Suprapubic skin (tissue), 4 donors: Measurements from ENCODE around the gene TSHZ1. TPM values are rescaled to one million over a fixed set of nuclear protein-coding genes. Genes with fewer than 3 reads are reported as not detected.
A peak's percentile ranks its signal among the peaks of the same experiment; 100 is the strongest.

ENCODE experiments used
- DNase-seq, 2 donors: peaks; one replicate each; pipeline ENCODE4 v3.0.0-alpha.2; 2019; ENCODE audit warnings: low spot score in 2 of 2
- H3K27ac ChIP-seq: fragments of 200-600 bp; sonication (generic); one replicate; pipeline ENCODE4 v1.5.1; 2019
- H3K27me3 ChIP-seq: fragments of 200-600 bp; sonication (generic); one replicate; pipeline ENCODE4 v1.5.1; 2019
- H3K36me3 ChIP-seq: fragments of 200-600 bp; sonication (generic); one replicate; pipeline ENCODE4 v1.5.1; 2019
- H3K4me1 ChIP-seq: fragments of 200-600 bp; sonication (generic); one replicate; pipeline ENCODE4 v1.5.1; 2019
- H3K4me3 ChIP-seq: fragments of 200-600 bp; sonication (generic); one replicate; pipeline ENCODE4 v1.5.1; 2019; ENCODE audit warnings: mild to moderate bottlenecking
- H3K9me3 ChIP-seq: fragments of 200-600 bp; sonication (generic); one replicate; pipeline ENCODE4 v1.5.1; 2019
- EP300 ChIP-seq: sonication (generic); formaldehyde crosslinking; IDR thresholded peaks from one replicate; pipeline ENCODE4 v1.6.1; 2017; ENCODE audit warnings: antibody characterized with exemption
- POLR2A ChIP-seq, 2 donors: fragments of 450-650 bp; IDR thresholded peaks; one replicate each; pipeline ENCODE4 v1.6.1; 2017; ENCODE audit warnings: antibody characterized with exemption in 2 of 2, mild to moderate bottlenecking in 2 of 2, moderate library complexity in 2 of 2
- POLR2AphosphoS5 ChIP-seq, 3 donors: sonication (generic); formaldehyde crosslinking; IDR thresholded peaks; one replicate each; pipeline ENCODE4 v1.6.1; 2017; ENCODE audit warnings: antibody characterized with exemption in 3 of 3
- WGBS: methylation state at CpG from one replicate; pipeline ENCODE4 v1.1.5; 2018; 5-methylcytosine and 5-hydroxymethylcytosine counted together
- total RNA-seq, 4 donors: library from RNA; depleted of rRNA; stranded (reverse); fragments of >200 nt; gene quantifications; one replicate each; pipeline ENCODE4 v1.1.0, GENCODE V29; 2016
- TF ChIP-seq, protein P1 (sequence below), 2 donors: fragments of 200-600 bp in 1 of 2; fragments of 450-650 bp in 1 of 2; sonication (generic) in 1 of 2; IDR thresholded peaks; one replicate each; pipeline ENCODE4 v1.5.1; 2016 to 2019; ENCODE audit warnings: antibody characterized with exemption in 2 of 2, mild to moderate bottlenecking in 1 of 2, moderate library complexity in 1 of 2

The TSHZ1 gene
- total RNA-seq, 4 donors from 2014 or later = 15.2 to 24.5 (median 20.3) TPM

DNA sequence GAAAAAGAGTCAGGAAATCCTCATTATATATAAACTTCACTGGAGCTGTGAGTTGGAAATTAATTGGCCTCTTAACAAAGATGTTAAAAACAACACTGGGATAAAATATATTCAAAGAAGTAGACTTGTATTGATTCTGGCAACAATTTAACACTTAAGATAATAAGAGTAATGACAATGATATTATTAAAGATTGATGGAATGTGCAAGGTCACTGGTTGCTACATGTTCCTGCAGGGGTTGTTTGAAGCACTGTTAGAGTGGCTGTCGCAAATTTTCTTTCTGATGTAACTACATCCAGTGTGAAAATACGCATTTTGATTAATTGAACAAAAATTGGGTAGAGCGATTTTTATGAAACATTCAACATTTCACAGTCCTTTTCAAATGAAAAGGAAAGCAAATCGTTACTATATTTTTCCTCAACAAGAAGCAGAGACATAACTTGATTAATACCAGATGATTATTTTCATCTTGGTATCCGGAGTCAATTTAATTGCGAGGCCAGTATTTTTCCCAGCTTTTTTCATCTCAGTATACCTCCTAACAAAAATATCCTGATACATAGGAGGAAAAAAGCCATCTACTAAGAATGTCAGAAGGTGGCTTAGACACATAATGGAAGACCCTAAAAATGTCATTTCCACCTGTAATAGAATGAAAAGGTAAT lies 7.8 kb upstream of the TSHZ1 start:
- WGBS = 76% methylated on average over 6 of the region's 6 CpGs
- no peaks in the 10 kb centered on the region for H3K27me3 ChIP-seq
- peak overlapping the region; percentile 68 for H3K27ac ChIP-seq
- TF ChIP-seq POLR2A (IDR thresholded peaks at IDR 0.05) = no peak
- peaks cover 6% of the 10 kb centered on the region for H3K36me3 ChIP-seq
- DNase-seq = no peak
- H3K4me1 ChIP-seq = peaks cover 88% of the 10 kb centered on the region
- no peak overlapping the region for H3K4me3 ChIP-seq
- H3K9me3 ChIP-seq = no peaks in the 10 kb centered on the region

- no peak for DNase-seq
These were observed 7.0 kb upstream of the TSHZ1 start for GRCh38 chr18:75203416-75204268.

GRCh38 chr18:75204269-75204731 lies 6.3 kb upstream of the TSHZ1 start:
- Histone ChIP-seq H3K4me3 (peak overlapping the region; percentile 53), H3K4me1 (peaks cover 77% of the 10 kb centered on the region), H3K27ac (peak overlapping the region; percentile 68), H3K27me3 (no peaks in the 10 kb centered on the region), H3K36me3 (peaks cover 6% of the 10 kb centered on the region), H3K9me3 (no peaks in the 10 kb centered on the region)
- TF ChIP-seq, protein P1, sequence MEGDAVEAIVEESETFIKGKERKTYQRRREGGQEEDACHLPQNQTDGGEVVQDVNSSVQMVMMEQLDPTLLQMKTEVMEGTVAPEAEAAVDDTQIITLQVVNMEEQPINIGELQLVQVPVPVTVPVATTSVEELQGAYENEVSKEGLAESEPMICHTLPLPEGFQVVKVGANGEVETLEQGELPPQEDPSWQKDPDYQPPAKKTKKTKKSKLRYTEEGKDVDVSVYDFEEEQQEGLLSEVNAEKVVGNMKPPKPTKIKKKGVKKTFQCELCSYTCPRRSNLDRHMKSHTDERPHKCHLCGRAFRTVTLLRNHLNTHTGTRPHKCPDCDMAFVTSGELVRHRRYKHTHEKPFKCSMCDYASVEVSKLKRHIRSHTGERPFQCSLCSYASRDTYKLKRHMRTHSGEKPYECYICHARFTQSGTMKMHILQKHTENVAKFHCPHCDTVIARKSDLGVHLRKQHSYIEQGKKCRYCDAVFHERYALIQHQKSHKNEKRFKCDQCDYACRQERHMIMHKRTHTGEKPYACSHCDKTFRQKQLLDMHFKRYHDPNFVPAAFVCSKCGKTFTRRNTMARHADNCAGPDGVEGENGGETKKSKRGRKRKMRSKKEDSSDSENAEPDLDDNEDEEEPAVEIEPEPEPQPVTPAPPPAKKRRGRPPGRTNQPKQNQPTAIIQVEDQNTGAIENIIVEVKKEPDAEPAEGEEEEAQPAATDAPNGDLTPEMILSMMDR (IDR thresholded peaks at IDR 0.05) = no peak
- no peak for TF ChIP-seq POLR2A (IDR thresholded peaks at IDR 0.05)
- TF ChIP-seq EP300 = no peak
- no peak for TF ChIP-seq POLR2AphosphoS5 (IDR thresholded peaks at IDR 0.05)
- no peak for DNase-seq
- WGBS = 13% methylated on average over 25 of the region's 35 CpGs

More at GRCh38 chr18:75203416-75204268, 7.0 kb upstream of the TSHZ1 start:
- TF ChIP-seq POLR2A (IDR thresholded peaks at IDR 0.05) (no peak), POLR2AphosphoS5 (IDR thresholded peaks at IDR 0.05) (no peak), EP300 (no peak)
- TF ChIP-seq, protein P1 (IDR thresholded peaks at IDR 0.05) = no peak
- peak overlapping the region; percentile 68 for H3K27ac ChIP-seq
- WGBS = 40% methylated on average over 17 of the region's 24 CpGs
- peak overlapping the region; percentile 53 for H3K4me3 ChIP-seq
- H3K36me3 ChIP-seq = peaks cover 6% of the 10 kb centered on the region
- H3K9me3 ChIP-seq = no peaks in the 10 kb centered on the region
- no peaks in the 10 kb centered on the region for H3K27me3 ChIP-seq
- H3K4me1 ChIP-seq = peaks cover 80% of the 10 kb centered on the region

- Histone ChIP-seq H3K27me3 (no peaks in the 10 kb centered on the region), H3K36me3 (peaks cover 4% of the 10 kb centered on the region), H3K4me3 (peak overlapping the region; percentile 53), H3K9me3 (no peaks in the 10 kb centered on the region), H3K4me1 (peaks cover 72% of the 10 kb centered on the region), H3K27ac (peak overlapping the region; percentile 68)
- DNase-seq = no peak
- WGBS = 47% methylated on average over 32 of the region's 75 CpGs
- TF ChIP-seq, protein P1 (IDR thresholded peaks at IDR 0.05) = no peak
- TF ChIP-seq POLR2AphosphoS5 (IDR thresholded peaks at IDR 0.05) (no peak), POLR2A (IDR thresholded peaks at IDR 0.05) (no peak), EP300 (no peak)
These were observed 5.7 kb upstream of the TSHZ1 start for GRCh38 chr18:75204732-75205513.

DNA sequence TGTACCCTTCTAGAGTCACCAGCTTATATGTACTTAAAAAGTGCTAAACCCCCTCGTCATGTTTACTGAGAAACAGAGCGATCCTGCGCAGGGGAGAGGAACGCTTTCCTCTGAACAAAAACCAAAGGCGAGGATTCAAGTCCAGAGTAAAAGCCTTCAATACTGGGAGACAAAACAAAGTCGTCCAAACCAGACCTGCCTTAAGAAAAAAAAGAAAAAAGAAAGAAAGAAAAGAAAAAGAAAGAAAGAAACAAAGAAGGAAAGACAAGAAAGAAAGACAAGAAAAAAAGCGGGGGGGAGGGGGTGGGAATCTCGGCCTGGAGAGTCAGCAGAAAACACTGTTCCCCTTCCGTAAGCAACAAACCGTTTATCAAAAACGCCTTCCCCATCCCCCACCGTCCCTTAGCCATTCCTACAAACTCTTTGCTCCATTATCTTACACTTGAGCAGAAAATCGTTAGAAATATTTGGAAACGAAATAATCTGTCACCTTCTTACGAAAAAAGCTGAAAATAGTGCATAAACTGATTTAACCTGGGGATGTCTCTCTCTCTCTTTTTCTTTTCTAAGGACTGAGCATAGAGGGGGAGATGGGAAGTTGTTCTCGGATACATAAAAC lies 5.0 kb upstream of the TSHZ1 start:
- Histone ChIP-seq H3K27ac (no peak overlapping the region), H3K27me3 (no peaks in the 10 kb centered on the region), H3K36me3 (no peaks in the 10 kb centered on the region), H3K4me3 (peak overlapping the region; percentile 53), H3K9me3 (no peaks in the 10 kb centered on the region), H3K4me1 (peaks cover 72% of the 10 kb centered on the region)
- TF ChIP-seq EP300 (no peak), POLR2A (IDR thresholded peaks at IDR 0.05) (no peak), POLR2AphosphoS5 (IDR thresholded peaks at IDR 0.05) (no peak)
- TF ChIP-seq, protein P1 (IDR thresholded peaks at IDR 0.05) = no peak
- WGBS = 81% methylated on average over 16 of the region's 16 CpGs
- DNase-seq = no peak
